ENCODE data around the gene CAB39L. TPM values are rescaled to one million over a fixed set of nuclear protein-coding genes. Genes with fewer than 3 reads are reported as not detected.

The CAB39L gene
- total RNA-seq, 2 donors from 2014 or later: 24.3 to 27.1 TPM

- Histone ChIP-seq H3K4me3 (no peak overlapping the region), H3K27me3 (no peaks in the 10 kb centered on the region), H3K36me3 (no peaks in the 10 kb centered on the region), H3K27ac (no peak overlapping the region), H3K4me1 (no peaks in the 10 kb centered on the region), H3K9me3 (no peaks in the 10 kb centered on the region)
- no peak for TF ChIP-seq CTCF (IDR thresholded peaks at IDR 0.05)
- no peak for DNase-seq (ENCODE audit: low spot score)
Measured at GRCh38 chr13:49418206-49418605, 25.7 kb downstream of the CAB39L start.

- no peak for DNase-seq (ENCODE audit: low spot score)
- no peak overlapping the region for H3K4me3 ChIP-seq
- no peak overlapping the region for H3K27ac ChIP-seq
- H3K9me3 ChIP-seq: no peaks in the 10 kb centered on the region
- H3K4me1 ChIP-seq: no peaks in the 10 kb centered on the region
- no peaks in the 10 kb centered on the region for H3K36me3 ChIP-seq
- no peaks in the 10 kb centered on the region for H3K27me3 ChIP-seq
- TF ChIP-seq CTCF (IDR thresholded peaks at IDR 0.05): no peak
Measured at GRCh38 chr13:49417161-49417560, 26.7 kb downstream of the CAB39L start.

GRCh38 chr13:49412749-49413148 is 31.1 kb downstream of the CAB39L start:
- H3K36me3 ChIP-seq: no peaks in the 10 kb centered on the region
- H3K9me3 ChIP-seq: no peaks in the 10 kb centered on the region
- no peak overlapping the region for H3K4me3 ChIP-seq
- no peak for DNase-seq (ENCODE audit: low spot score)
- H3K4me1 ChIP-seq: no peaks in the 10 kb centered on the region
- H3K27ac ChIP-seq: no peak overlapping the region
- H3K27me3 ChIP-seq: no peaks in the 10 kb centered on the region
- TF ChIP-seq CTCF (IDR thresholded peaks at IDR 0.05): no peak

GRCh38 chr13:49411353-49411752 is 32.5 kb downstream of the CAB39L start:
- Histone ChIP-seq H3K4me3 (no peak overlapping the region), H3K36me3 (no peaks in the 10 kb centered on the region), H3K27me3 (no peaks in the 10 kb centered on the region), H3K4me1 (no peaks in the 10 kb centered on the region), H3K27ac (no peak overlapping the region), H3K9me3 (no peaks in the 10 kb centered on the region)
- no peak for TF ChIP-seq CTCF (IDR thresholded peaks at IDR 0.05)
- no peak for DNase-seq (ENCODE audit: low spot score)

- Histone ChIP-seq H3K9me3 (no peaks in the 10 kb centered on the region), H3K36me3 (no peaks in the 10 kb centered on the region), H3K4me3 (no peak overlapping the region), H3K27me3 (no peaks in the 10 kb centered on the region), H3K4me1 (no peaks in the 10 kb centered on the region), H3K27ac (no peak overlapping the region)
- TF ChIP-seq CTCF (IDR thresholded peaks at IDR 0.05): no peak
- DNase-seq (ENCODE audit: low spot score): no peak
Measured at GRCh38 chr13:49410477-49410876, 33.4 kb downstream of the CAB39L start.

- TF ChIP-seq CTCF (IDR thresholded peaks at IDR 0.05): no peak
- Histone ChIP-seq H3K27me3 (no peaks in the 10 kb centered on the region), H3K4me1 (no peaks in the 10 kb centered on the region), H3K4me3 (no peak overlapping the region), H3K9me3 (peaks cover 0 to 5% of the 10 kb centered on the region in 2 donors), H3K27ac (no peak overlapping the region), H3K36me3 (no peaks in the 10 kb centered on the region)
- DNase-seq (ENCODE audit: low spot score): no peak
Measured at GRCh38 chr13:49410006-49410405, 33.9 kb downstream of the CAB39L start.

Measured in right atrium auricular region (tissue), 2 donors.